Endodermal cell (in vitro differentiated cells): ENCODE results near the gene DDX51. TPM values are rescaled to one million over a fixed set of nuclear protein-coding genes. Genes with fewer than 3 reads are reported as not detected.

Source experiments
- DNase-seq: peaks from one replicate; pipeline ENCODE4 v3.0.0-alpha.2; 2017
- H3K27ac ChIP-seq: 2 replicates; pipeline ENCODE4 v1.5.1; 2013; ENCODE audit warnings: mild to moderate bottlenecking, low read depth, low read length, moderate library complexity
- H3K27me3 ChIP-seq: 2 replicates; pipeline ENCODE4 v1.6.1; 2013; ENCODE audit warnings: mild to moderate bottlenecking, low read length, moderate library complexity; ENCODE audit not compliant: insufficient read depth, control insufficient read depth, poor library complexity, severe bottlenecking
- H3K36me3 ChIP-seq: 2 replicates; pipeline ENCODE4 v1.7.0; 2013; ENCODE audit warnings: mild to moderate bottlenecking, low read length, moderate library complexity; ENCODE audit not compliant: control insufficient read depth, insufficient read depth
- H3K4me1 ChIP-seq: one replicate; pipeline ENCODE4 v1.7.0; 2013; ENCODE audit warnings: low read length; ENCODE audit not compliant: control insufficient read depth, insufficient read depth
- H3K4me3 ChIP-seq: 2 replicates; pipeline ENCODE4 v1.5.1; 2013; ENCODE audit warnings: mild to moderate bottlenecking, low read length, moderate library complexity
- H3K9ac ChIP-seq: 2 replicates; pipeline ENCODE4 v1.6.1; 2013; ENCODE audit warnings: mild to moderate bottlenecking, low read length, moderate library complexity; ENCODE audit not compliant: poor library complexity, severe bottlenecking; ENCODE audit errors: extremely low read depth
- H3K9me3 ChIP-seq: 2 replicates; pipeline ENCODE4 v1.6.1; 2013; ENCODE audit warnings: mild to moderate bottlenecking, low read length, moderate library complexity; ENCODE audit not compliant: control insufficient read depth
- H3K27ac Mint-ChIP-seq: 2 replicates; pipeline ENCODE4 v1.8.0; 2020; ENCODE audit warnings: mixed read lengths
- H3K27me3 Mint-ChIP-seq: 2 replicates; pipeline ENCODE4 v1.8.0; 2021; ENCODE audit warnings: mild to moderate bottlenecking, mixed read lengths; ENCODE audit not compliant: insufficient read depth
- H3K36me3 Mint-ChIP-seq: 2 replicates; pipeline ENCODE4 v1.8.0; 2020; ENCODE audit warnings: low read depth, mixed read lengths
- H3K4me1 Mint-ChIP-seq: 2 replicates; pipeline ENCODE4 v1.8.0; 2020; ENCODE audit warnings: mixed read lengths
- H3K4me3 Mint-ChIP-seq: 2 replicates; pipeline ENCODE4 v1.8.0; 2020; ENCODE audit warnings: mild to moderate bottlenecking, moderate library complexity, mixed read lengths
- H3K9me3 Mint-ChIP-seq: 2 replicates; pipeline ENCODE4 v1.8.0; 2020; ENCODE audit warnings: mild to moderate bottlenecking, mixed read lengths
- WGBS, 2 experiments: methylation state at CpG; one replicate each; pipeline versions ENCODE4 v1.1.5 to v1.1.7; 2013; ENCODE audit warnings: missing lambda C conversion rate in 2 of 2, mixed read lengths in 1 of 2; ENCODE audit not compliant: insufficient coverage in 1 of 2, insufficient read length in 1 of 2; 5-methylcytosine and 5-hydroxymethylcytosine counted together
- total RNA-seq, 2 donors: library from RNA; stranded (reverse); fragmentation: NEBNext Ultra II Directional in 1 of 2; extraction: Animal tissue kit (Norgen Biotek cat#: 25700) in 1 of 2; gene quantifications; 2 replicates in 1 of 2; 3 replicates in 1 of 2; pipeline ENCODE4 v1.2.1, GENCODE V29; 2021
- TF ChIP-seq, protein P1 (sequence below): fragments of 200-600 bp; sonication (generic); conservative IDR thresholded peaks from 2 replicates; pipeline ENCODE4 v1.5.0; 2021; ENCODE audit warnings: antibody characterized with exemption, mild to moderate bottlenecking

The DDX51 gene
- total RNA-seq, 2 donors from 2014 or later = 31.5 to 33.8 TPM

GRCh38 chr12:132143336-132144071 lies 615 bp downstream of the DDX51 start:
- peak overlapping the region; percentile 83 for H3K4me3 ChIP-seq
- H3K9ac ChIP-seq = peak overlapping the region; percentile 20
- TF ChIP-seq, protein P1, sequence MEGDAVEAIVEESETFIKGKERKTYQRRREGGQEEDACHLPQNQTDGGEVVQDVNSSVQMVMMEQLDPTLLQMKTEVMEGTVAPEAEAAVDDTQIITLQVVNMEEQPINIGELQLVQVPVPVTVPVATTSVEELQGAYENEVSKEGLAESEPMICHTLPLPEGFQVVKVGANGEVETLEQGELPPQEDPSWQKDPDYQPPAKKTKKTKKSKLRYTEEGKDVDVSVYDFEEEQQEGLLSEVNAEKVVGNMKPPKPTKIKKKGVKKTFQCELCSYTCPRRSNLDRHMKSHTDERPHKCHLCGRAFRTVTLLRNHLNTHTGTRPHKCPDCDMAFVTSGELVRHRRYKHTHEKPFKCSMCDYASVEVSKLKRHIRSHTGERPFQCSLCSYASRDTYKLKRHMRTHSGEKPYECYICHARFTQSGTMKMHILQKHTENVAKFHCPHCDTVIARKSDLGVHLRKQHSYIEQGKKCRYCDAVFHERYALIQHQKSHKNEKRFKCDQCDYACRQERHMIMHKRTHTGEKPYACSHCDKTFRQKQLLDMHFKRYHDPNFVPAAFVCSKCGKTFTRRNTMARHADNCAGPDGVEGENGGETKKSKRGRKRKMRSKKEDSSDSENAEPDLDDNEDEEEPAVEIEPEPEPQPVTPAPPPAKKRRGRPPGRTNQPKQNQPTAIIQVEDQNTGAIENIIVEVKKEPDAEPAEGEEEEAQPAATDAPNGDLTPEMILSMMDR = no peak
- Mint-ChIP-seq H3K4me3 (peak overlapping the region; percentile 78), H3K9me3 (peaks cover 2% of the 10 kb centered on the region), H3K4me1 (peaks cover 9% of the 10 kb centered on the region), H3K27me3 (peaks cover 2% of the 10 kb centered on the region), H3K36me3 (peaks cover 44% of the 10 kb centered on the region), H3K27ac (peak overlapping the region; percentile 78)
- H3K9me3 ChIP-seq = no peaks in the 10 kb centered on the region
- WGBS, 2 experiments = 4 to 7% methylated on average over 28 to 82 of the region's 82 CpGs
- DNase-seq = peak; percentile 63
- H3K27ac ChIP-seq = no peak overlapping the region
- peaks cover 2% of the 10 kb centered on the region for H3K4me1 ChIP-seq
- H3K27me3 ChIP-seq = no peaks in the 10 kb centered on the region
- H3K36me3 ChIP-seq = peaks cover 41% of the 10 kb centered on the region

DNA sequence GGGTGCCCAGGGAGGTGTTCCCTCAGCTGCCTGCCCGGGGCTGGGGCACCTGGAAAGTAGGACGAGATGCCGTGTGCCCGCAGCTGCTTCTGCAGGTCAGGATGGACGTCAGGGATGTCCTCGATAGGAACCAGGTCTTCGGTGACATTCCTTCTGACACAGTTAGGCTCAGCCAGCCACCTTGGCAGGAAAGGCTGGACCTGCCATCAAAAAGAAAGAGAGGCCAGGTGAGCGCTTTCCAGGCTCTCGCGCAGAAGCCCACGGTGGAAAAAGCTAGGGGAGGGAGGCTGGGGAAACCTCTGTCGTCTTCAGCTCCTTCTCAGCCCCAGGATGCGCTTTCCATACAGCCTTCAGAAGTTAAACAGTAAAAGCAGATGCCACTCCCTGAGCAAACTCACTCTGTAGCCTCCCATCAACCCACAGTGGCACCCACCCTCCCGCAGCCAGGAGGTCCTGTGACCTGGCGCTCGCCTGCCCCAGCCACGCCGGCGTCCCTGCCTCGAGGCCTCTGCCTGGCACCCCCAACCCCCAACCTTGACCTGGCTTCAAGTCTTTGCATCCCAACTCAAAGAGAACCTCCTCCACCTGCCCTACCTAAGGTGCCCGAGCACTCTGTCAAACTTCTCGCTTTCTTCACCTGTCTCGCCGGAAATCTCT lies 1.3 kb downstream of the DDX51 start:
- 88 to 91% methylated on average over 14 to 24 of the region's 24 CpGs for WGBS, 2 experiments
- DNase-seq = peak; percentile 49
- Histone ChIP-seq H3K9me3 (no peaks in the 10 kb centered on the region), H3K27me3 (no peaks in the 10 kb centered on the region), H3K36me3 (peaks cover 41% of the 10 kb centered on the region), H3K27ac (no peak overlapping the region), H3K4me1 (peaks cover 2% of the 10 kb centered on the region), H3K4me3 (peak overlapping the region; percentile 83), H3K9ac (peak overlapping the region; percentile 20)
- Mint-ChIP-seq H3K27ac (peak overlapping the region; percentile 78), H3K9me3 (no peaks in the 10 kb centered on the region), H3K4me3 (peak overlapping the region; percentile 78), H3K27me3 (peaks cover 5% of the 10 kb centered on the region), H3K4me1 (peaks cover 9% of the 10 kb centered on the region), H3K36me3 (peaks cover 42% of the 10 kb centered on the region)
- TF ChIP-seq, protein P1 = no peak

DNA sequence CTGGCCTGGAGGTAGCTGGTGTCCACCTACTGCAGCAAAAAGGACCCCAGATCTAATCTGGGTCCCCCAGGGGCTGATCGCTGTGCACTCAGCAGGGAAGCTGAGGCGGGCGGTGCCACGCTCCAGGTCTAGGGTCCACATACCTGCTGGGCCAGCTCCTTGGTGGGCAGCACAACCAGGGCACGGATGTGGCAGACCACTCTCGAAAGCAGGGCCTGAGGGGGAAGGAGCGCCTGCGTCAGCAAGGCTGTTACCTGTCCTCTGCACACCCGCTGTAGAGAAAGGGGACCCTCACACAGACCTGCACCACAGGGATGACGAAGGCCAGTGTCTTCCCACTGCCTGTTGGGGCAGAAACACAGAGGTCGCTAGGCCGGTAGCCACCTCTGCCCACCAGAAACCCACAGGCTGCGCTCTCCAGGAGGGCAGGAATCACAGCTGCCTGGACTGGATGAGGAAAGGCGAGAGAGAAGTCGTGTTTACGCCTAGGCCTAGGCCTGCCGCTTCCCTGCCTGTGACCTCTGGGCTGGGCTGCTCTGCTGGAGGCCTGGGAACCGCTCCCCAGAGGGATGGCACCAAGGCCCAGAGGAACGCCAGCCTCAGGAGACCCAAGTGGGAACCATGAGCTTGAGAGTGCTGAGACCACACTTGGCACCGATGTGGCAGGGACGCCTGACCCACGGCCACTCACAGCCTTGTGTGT lies 2.0 kb downstream of the DDX51 start:
- no peak overlapping the region for H3K27ac ChIP-seq
- Mint-ChIP-seq H3K36me3 (peaks cover 42% of the 10 kb centered on the region), H3K9me3 (no peaks in the 10 kb centered on the region), H3K4me3 (peak overlapping the region; percentile 78), H3K4me1 (peaks cover 9% of the 10 kb centered on the region), H3K27ac (no peak overlapping the region), H3K27me3 (peaks cover 8% of the 10 kb centered on the region)
- TF ChIP-seq, protein P1 = no peak
- no peaks in the 10 kb centered on the region for H3K27me3 ChIP-seq
- H3K36me3 ChIP-seq = peaks cover 37% of the 10 kb centered on the region
- H3K4me3 ChIP-seq = no peak overlapping the region
- H3K9ac ChIP-seq = no peak overlapping the region
- WGBS, 2 experiments = 96 to 100% methylated on average over 10 to 22 of the region's 22 CpGs
- H3K9me3 ChIP-seq = no peaks in the 10 kb centered on the region
- H3K4me1 ChIP-seq = peaks cover 2% of the 10 kb centered on the region
- DNase-seq = no peak
